ENCODE data around the gene NDUFAF3. TPM values are rescaled to one million over a fixed set of nuclear protein-coding genes. Genes with fewer than 3 reads are reported as not detected.

Gene NDUFAF3
- total and polyA plus RNA-seq, 10 of the 15 experiments (the other 5 are each of a cell fraction or from before 2014, with no cell fraction given), result 25.4 to 228 (median 63.9) TPM

- H3K4me1 ChIP-seq (ENCODE audit: control insufficient read depth, insufficient read depth, low read length), result peaks cover 10% of the 10 kb centered on the region
- H3K9me3 ChIP-seq (replicated peaks; ENCODE audit: control insufficient read depth, insufficient read depth, low read length), result no peaks in the 10 kb centered on the region
- SMC1A ChIA-PET (ENCODE audit: uncharacterized antibody, unreplicated experiment), result no interaction called here
- no peak overlapping the region for H3K4me3 ChIP-seq
- RAD21 ChIA-PET (ENCODE audit: unreplicated experiment), result interaction anchor here (2.5 kb wide), 1 partner anchor 25 kb away, joined by 9 read pairs; no protein-coding TSS in a partner anchor
- FAIRE-seq (no peak), ATAC-seq (no peak), DNase-seq (ENCODE audit: low read depth, low spot score) (no peak)
- POLR2A ChIA-PET, result interaction anchor here (0.5 to 2.6 kb wide), 3 partner anchors 8 to 49 kb away, joined by 3 to 7 read pairs (median 7); partner anchors contain the start of gene NDUFAF3
- peaks cover 21% of the 10 kb centered on the region for H3K79me2 ChIP-seq (ENCODE audit: control insufficient read depth, insufficient read depth, low read length)
- intact Hi-C loops (cut with micrococcal nuclease; ENCODE audit: unreplicated experiment), result no loop called here
- no peak overlapping the region for H3K9ac ChIP-seq (ENCODE audit: control insufficient read depth, insufficient read depth, low read length)
- CTCF ChIA-PET, result interaction anchor here (0.6 to 4.7 kb wide), 4 partner anchors 25 to 273 kb away, joined by 4 to 44 read pairs (median 5); no protein-coding TSS in a partner anchor
- H3K27ac ChIP-seq (ENCODE audit: control insufficient read depth, insufficient read depth), result no peak overlapping the region
- peaks cover 7% of the 10 kb centered on the region; the same call in 1 of the 2 replicates for H4K20me1 ChIP-seq (ENCODE audit: control insufficient read depth, insufficient read depth)
- H3K36me3 ChIP-seq (ENCODE audit: control insufficient read depth in 2 of 2, insufficient read depth in 2 of 2, low read length in 1 of 2), result peaks cover 24 to 30% of the 10 kb centered on the region in 2 experiments
- no peaks in the 10 kb centered on the region for H3K27me3 ChIP-seq (replicated peaks in 1 of 2; ENCODE audit: control insufficient read depth in 2 of 2, insufficient read depth in 2 of 2, low read length in 1 of 2)
- peak; percentile 47; the same call in 1 of the 2 replicates for TF ChIP-seq POLR2AphosphoS5 (IDR thresholded peaks at IDR 0.05; ENCODE audit: low read length)
- TF ChIP-seq, protein P1, sequence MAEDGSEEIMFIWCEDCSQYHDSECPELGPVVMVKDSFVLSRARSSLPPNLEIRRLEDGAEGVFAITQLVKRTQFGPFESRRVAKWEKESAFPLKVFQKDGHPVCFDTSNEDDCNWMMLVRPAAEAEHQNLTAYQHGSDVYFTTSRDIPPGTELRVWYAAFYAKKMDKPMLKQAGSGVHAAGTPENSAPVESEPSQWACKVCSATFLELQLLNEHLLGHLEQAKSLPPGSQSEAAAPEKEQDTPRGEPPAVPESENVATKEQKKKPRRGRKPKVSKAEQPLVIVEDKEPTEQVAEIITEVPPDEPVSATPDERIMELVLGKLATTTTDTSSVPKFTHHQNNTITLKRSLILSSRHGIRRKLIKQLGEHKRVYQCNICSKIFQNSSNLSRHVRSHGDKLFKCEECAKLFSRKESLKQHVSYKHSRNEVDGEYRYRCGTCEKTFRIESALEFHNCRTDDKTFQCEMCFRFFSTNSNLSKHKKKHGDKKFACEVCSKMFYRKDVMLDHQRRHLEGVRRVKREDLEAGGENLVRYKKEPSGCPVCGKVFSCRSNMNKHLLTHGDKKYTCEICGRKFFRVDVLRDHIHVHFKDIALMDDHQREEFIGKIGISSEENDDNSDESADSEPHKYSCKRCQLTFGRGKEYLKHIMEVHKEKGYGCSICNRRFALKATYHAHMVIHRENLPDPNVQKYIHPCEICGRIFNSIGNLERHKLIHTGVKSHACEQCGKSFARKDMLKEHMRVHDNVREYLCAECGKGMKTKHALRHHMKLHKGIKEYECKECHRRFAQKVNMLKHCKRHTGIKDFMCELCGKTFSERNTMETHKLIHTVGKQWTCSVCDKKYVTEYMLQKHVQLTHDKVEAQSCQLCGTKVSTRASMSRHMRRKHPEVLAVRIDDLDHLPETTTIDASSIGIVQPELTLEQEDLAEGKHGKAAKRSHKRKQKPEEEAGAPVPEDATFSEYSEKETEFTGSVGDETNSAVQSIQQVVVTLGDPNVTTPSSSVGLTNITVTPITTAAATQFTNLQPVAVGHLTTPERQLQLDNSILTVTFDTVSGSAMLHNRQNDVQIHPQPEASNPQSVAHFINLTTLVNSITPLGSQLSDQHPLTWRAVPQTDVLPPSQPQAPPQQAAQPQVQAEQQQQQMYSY (CRISPR knock-in tag; IDR thresholded peaks at IDR 0.05), result no peak
- H2AFZ ChIP-seq (ENCODE audit: control insufficient read depth, low read depth, low read length), result no peak overlapping the region
- no peak overlapping the region for H3K4me2 ChIP-seq (ENCODE audit: control insufficient read depth, insufficient read depth)
- no TSS peak for BruUV-seq (replicated peaks)
- 90% methylated on average over 19 of the region's 19 CpGs for WGBS (ENCODE audit: insufficient coverage, insufficient replicate concordance, low lambda C conversion rate, missing lambda C conversion rate)
- in situ Hi-C loops (cut with MboI), result no loop called here
Measured at GRCh38 chr3:49013113-49013737, 8.7 kb upstream of the NDUFAF3 start.

Measured in GM12878 (cell line).